ENCODE results near the gene ARR3. TPM values are rescaled to one million over a fixed set of nuclear protein-coding genes. Genes with fewer than 3 reads are reported as not detected.
"Not testable (repeated sequence)": the region's sequence is repeated elsewhere in the genome, so short reads cannot be mapped to it uniquely, and the experiment has no call there.

ARR3 gene
- total RNA-seq, 1 donor from 2014 or later = not detected

GRCh38 chrX:70257423-70258288 is 10.5 kb upstream of the ARR3 start:
- Mint-ChIP-seq H3K4me3 (ENCODE audit: unreplicated experiment) (no peak overlapping the region), H3K27me3 (ENCODE audit: unreplicated experiment) (peaks cover 4% of the 10 kb centered on the region), H3K27ac (ENCODE audit: unreplicated experiment) (no peak overlapping the region), H3K9me3 (ENCODE audit: unreplicated experiment) (peaks cover 2% of the 10 kb centered on the region), H3K4me1 (ENCODE audit: low read depth, unreplicated experiment) (no peaks in the 10 kb centered on the region), H3K36me3 (ENCODE audit: unreplicated experiment) (no peaks in the 10 kb centered on the region)
- TF ChIP-seq, protein P1, sequence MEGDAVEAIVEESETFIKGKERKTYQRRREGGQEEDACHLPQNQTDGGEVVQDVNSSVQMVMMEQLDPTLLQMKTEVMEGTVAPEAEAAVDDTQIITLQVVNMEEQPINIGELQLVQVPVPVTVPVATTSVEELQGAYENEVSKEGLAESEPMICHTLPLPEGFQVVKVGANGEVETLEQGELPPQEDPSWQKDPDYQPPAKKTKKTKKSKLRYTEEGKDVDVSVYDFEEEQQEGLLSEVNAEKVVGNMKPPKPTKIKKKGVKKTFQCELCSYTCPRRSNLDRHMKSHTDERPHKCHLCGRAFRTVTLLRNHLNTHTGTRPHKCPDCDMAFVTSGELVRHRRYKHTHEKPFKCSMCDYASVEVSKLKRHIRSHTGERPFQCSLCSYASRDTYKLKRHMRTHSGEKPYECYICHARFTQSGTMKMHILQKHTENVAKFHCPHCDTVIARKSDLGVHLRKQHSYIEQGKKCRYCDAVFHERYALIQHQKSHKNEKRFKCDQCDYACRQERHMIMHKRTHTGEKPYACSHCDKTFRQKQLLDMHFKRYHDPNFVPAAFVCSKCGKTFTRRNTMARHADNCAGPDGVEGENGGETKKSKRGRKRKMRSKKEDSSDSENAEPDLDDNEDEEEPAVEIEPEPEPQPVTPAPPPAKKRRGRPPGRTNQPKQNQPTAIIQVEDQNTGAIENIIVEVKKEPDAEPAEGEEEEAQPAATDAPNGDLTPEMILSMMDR (IDR thresholded peaks at IDR 0.05; ENCODE audit: partially characterized antibody, unreplicated experiment) = no peak
- DNase-seq = no peak

- H3K36me3 Mint-ChIP-seq (ENCODE audit: unreplicated experiment) = no peaks in the 10 kb centered on the region
- H3K4me1 Mint-ChIP-seq (ENCODE audit: low read depth, unreplicated experiment) = no peaks in the 10 kb centered on the region
- H3K4me3 Mint-ChIP-seq (ENCODE audit: unreplicated experiment) = no peak within 1 kb of the TSS
- H3K27me3 Mint-ChIP-seq (ENCODE audit: unreplicated experiment) = peaks cover 4% of the 10 kb centered on the region
- DNase-seq = no peak
- H3K9me3 Mint-ChIP-seq (ENCODE audit: unreplicated experiment) = peaks cover 2% of the 10 kb centered on the region
- no peak within 1 kb of the TSS for H3K27ac Mint-ChIP-seq (ENCODE audit: unreplicated experiment)
- TF ChIP-seq, protein P1 (IDR thresholded peaks at IDR 0.05; ENCODE audit: partially characterized antibody, unreplicated experiment) = no peak
Measured at GRCh38 chrX:70260104-70260503, 8.0 kb upstream of the ARR3 start, which contains the start of gene P2RY4. P2RY4 (minus strand) TSS chrX:70260204; CDS start chrX:70259624, 580 bp downstream.

DNA sequence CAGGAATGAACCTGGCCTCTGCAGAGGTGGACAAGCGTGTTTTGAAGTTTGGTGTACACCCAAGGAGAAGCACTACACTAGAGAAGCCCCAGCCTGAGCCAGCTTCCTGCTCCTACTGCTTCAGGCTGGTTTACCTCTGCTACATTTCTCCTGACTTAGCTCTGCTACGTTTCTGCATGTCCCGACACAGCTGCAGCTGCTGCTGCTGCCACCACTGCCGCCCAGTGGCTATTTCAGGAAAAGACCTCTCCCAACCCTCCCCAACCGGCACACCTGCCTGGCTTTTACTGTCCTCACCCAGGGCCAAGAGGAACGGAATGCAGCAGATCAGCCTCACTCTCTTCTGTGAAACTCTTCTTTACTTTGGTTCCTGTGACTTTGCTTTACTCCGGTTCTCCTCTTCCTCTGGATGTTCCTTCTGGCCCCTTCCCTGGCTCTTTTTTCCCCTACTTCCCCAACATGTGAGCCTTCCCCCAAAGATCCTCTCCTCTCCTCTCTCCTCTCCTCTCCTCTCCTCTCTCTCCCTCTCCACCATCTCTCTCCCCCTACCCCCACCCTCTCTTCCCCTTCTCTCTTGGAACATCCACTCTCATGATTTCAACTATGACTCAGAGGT is 5.1 kb upstream of the ARR3 start:
- Mint-ChIP-seq H3K27ac (ENCODE audit: unreplicated experiment) (no peak overlapping the region), H3K36me3 (ENCODE audit: unreplicated experiment) (no peaks in the 10 kb centered on the region)

DNA sequence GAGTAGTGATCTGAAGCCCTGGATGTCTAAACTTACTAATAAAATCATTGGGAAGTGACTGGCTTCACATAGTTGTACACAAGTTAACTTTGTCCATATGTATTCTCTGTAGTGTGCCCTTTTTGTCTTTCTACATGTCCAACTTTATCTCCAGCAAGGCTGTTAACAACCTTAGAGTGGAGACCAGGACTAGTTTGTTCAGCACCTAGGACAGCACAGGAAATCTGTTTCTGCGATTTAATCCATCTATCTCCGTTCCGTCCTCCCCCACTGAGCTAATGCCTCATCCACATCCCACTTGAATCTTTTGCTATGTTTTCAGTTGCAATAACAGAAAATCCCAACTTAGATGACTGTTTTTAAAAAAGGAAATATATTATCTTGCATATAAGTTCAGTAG is 3.4 kb upstream of the ARR3 start:
- TF ChIP-seq, protein P1 (IDR thresholded peaks at IDR 0.05; ENCODE audit: partially characterized antibody, unreplicated experiment) = no peak
- peaks cover 1% of the 10 kb centered on the region for H3K27me3 Mint-ChIP-seq (ENCODE audit: unreplicated experiment)
- H3K4me1 Mint-ChIP-seq (ENCODE audit: low read depth, unreplicated experiment) = no peaks in the 10 kb centered on the region
- no peak for DNase-seq
- H3K27ac Mint-ChIP-seq (ENCODE audit: unreplicated experiment) = no peak overlapping the region
- no peaks in the 10 kb centered on the region for H3K9me3 Mint-ChIP-seq (ENCODE audit: unreplicated experiment)
- H3K4me3 Mint-ChIP-seq (ENCODE audit: unreplicated experiment) = no peak overlapping the region
- no peaks in the 10 kb centered on the region for H3K36me3 Mint-ChIP-seq (ENCODE audit: unreplicated experiment)

More for the DNA sequence above, 5.1 kb upstream of the ARR3 start:
- Mint-ChIP-seq H3K4me3 (ENCODE audit: unreplicated experiment) (no peak overlapping the region), H3K27me3 (ENCODE audit: unreplicated experiment) (peaks cover 3% of the 10 kb centered on the region), H3K4me1 (ENCODE audit: low read depth, unreplicated experiment) (no peaks in the 10 kb centered on the region), H3K9me3 (ENCODE audit: unreplicated experiment) (peaks cover 2% of the 10 kb centered on the region)
- TF ChIP-seq, protein P1 (IDR thresholded peaks at IDR 0.05; ENCODE audit: partially characterized antibody, unreplicated experiment) = no peak
- DNase-seq = peak; percentile 60

- not testable (repeated sequence) for H3K36me3 Mint-ChIP-seq (ENCODE audit: unreplicated experiment); H3K27me3 Mint-ChIP-seq (ENCODE audit: unreplicated experiment); H3K27ac Mint-ChIP-seq (ENCODE audit: unreplicated experiment); H3K9me3 Mint-ChIP-seq (ENCODE audit: unreplicated experiment); H3K4me1 Mint-ChIP-seq (ENCODE audit: low read depth, unreplicated experiment); DNase-seq; H3K4me3 Mint-ChIP-seq (ENCODE audit: unreplicated experiment)
Measured at GRCh38 chrX:70274029-70274428, 5.9 kb downstream of the ARR3 start.
